Tibial nerve (tissue), 4 donors: ENCODE data around the gene FRMD4B.
"Not testable (repeated sequence)": the region's sequence is repeated elsewhere in the genome, so short reads cannot be mapped to it uniquely, and the experiment has no call there.

ENCODE experiments used
- CTCF ChIP-seq, 5 experiments: fragments of 200-600 bp in 3 of 5; fragments of 450-650 bp in 2 of 5; sonication (generic) in 3 of 5; IDR thresholded peaks; one replicate each; pipeline ENCODE4 v1.5.1; 2016 to 2019; ENCODE audit warnings: antibody characterized with exemption in 5 of 5, mild to moderate bottlenecking in 3 of 5, moderate library complexity in 2 of 5
- EP300 ChIP-seq, 2 donors: sonication (generic); formaldehyde crosslinking; IDR thresholded peaks; one replicate each; pipeline ENCODE4 v1.6.1; 2017; ENCODE audit warnings: antibody characterized with exemption in 2 of 2, mild to moderate bottlenecking in 1 of 2
- POLR2A ChIP-seq, 2 donors: fragments of 450-650 bp; IDR thresholded peaks; one replicate each; pipeline ENCODE4 v1.6.1; 2017; ENCODE audit warnings: antibody characterized with exemption in 2 of 2, mild to moderate bottlenecking in 2 of 2, moderate library complexity in 2 of 2

- TF ChIP-seq CTCF, POLR2A, EP300 (IDR thresholded peaks at IDR 0.05): not testable (repeated sequence)
These were observed 150.7 kb downstream of the FRMD4B start for GRCh38 chr3:69235227-69235626.
